DMS 273 (cell line): ENCODE measurements around the gene CDC42BPB.
A peak's percentile ranks its signal among the peaks of the same experiment; 100 is the strongest.

Source experiments
- DNase-seq: peaks from one replicate; lab custom pipeline; 2025; ENCODE audit not compliant: unreplicated experiment; lab: John Stamatoyannopoulos, UW

Gene CDC42BPB

DNA sequence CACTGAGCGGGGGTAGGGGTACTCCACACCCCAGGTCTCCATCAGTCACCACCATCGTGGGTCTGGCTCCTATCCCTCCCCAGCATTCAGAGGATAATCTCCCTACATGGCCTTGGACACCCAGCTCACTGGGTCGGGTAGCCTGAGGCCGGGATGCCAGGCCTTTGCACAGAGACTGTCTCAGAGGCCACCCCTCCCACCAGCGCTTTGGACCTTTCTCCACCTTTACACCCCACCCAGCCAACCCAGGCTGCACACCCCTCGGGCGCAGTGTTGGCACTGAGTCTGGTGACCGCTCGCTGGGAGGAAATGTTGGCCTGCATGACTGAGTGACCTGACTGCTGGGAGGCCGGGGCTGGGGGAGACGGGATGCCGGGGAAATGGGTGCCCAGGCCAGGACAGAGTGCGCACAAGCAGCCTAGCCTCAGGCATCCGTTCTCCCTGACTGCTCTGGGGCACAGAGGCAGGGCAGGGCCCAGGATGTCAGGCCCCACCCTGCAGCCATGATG is 16.1 kb upstream of the CDC42BPB start:
- no peak for DNase-seq

DNA sequence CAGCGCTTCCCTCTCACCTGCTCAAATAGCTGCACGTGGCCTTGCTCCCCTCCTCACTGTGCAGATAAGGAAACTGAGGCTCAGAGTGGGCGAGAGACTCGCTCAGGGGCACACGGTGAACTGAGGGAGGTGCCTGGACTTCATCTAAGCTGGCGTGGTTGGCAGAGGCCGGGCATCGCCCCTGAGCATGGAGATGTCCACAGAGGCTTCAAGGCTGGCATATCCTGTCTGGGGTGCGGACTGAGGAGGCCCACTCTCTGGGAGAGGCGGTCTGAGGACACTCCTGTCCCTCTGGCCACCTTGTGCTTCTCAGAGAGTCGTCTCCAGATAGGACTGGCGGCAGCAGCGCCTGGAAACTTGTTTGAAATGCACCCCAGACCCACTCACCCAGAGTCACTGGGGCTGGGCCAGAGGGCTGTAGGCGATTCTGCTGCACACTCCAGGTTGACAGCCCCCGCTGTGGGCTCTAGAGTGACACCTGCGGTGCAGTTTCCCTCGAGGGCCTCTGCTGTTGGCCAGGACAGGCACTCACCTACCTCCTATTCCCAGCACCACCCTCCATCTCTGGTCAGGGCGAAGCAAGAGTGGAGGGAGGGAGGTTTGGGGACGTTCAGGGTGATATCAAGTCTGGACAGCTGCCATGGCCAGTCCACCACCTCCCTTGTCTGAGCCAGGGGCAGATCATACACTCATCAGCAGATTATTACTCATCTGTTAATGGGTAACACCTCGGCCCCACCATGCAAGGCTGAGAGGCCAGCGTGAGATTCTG is 15.4 kb upstream of the CDC42BPB start:
- DNase-seq, result no peak

DNA sequence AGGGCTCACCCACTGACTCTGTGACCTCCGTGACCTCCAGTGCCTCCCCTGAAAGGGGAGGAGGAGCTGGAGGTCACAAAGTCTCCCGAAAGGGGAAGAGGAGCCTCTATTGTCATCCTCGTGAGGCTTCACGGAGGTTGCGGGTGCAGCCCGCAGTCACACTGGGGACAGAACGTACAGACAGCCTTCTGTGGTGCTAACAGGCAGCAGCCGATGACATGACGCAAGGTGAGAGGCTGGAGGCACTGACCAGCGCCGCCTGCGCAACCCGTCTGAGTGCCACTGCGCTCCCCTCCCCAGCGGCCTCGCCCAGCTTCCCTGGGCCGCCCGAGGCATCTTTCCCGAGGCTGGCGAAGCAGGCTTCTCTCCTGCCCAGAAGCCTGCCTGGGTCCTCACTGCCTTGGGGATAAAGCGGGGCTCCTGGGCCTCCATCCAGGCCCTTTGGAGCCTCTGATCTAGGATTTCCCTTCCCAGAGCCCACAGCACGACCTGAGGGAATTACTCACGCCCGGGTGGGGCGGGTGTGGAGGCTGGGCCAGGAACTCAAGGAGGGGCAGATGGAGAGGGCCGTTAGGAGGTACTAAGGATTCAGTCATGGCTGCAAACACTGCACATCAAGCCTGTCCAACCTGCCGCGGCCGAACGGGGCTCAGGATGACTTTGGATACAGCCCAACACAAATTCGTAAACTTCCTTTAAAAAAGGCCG is 14.3 kb upstream of the CDC42BPB start:
- no peak for DNase-seq

DNA sequence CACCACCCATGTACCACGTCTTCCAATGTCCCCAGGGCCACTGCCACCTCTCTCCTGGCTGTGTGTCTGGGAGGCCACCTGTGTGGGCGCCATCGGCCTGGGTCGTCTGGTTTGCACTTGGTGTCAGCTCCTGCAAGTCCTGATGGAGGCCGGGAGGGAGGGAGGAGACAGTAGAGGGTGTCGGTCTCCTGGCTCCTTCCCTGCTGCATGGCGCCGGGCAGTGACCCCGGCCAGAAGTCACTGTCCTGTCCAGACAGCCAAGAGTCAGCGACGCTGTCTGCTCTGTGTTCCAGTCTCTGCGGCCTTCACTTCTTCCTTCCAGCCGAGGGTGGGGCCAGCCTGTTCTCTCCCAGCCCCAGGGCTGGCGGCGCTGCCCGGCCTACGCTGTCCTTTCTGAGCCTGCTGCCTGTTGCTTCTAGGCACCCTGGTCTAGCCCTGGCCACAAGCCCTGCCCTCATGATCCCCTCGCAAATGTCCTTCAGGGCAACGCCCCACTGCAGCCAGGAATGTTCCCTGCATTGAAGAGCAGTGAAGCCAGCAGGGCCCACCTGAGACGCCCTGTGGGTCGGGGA is 13.7 kb upstream of the CDC42BPB start:
- DNase-seq, result no peak

DNA sequence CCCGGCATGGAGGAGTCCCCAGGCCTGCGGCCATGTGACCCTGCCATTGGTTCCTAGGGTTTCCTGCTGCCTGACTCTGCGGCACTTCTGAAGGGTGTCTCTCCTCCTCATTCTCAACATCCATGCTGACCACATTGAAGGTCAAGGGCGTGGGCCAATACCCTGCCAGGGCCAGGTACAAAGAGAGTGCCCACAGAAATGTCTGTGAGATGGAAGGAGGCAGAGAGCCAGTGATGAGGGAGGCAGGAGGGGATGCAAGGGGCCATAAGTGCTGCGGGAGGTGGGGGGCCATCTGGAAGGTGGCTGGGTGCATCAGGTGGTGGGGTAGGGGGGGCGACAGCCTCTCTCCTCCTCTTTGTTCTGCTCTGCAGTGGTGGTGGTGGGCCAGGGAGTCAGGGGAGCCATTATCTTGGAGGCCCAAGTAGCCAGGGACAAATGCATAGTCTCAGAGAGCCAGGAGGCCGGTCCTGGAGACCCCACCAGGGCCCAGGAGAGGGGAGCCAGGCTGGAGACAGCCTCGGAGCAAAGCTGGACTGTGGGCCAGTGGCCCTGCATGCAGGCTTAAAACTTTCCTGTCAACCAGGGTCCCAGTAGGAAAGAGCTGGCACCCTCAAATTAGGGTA is 13.0 kb upstream of the CDC42BPB start:
- no peak for DNase-seq

DNA sequence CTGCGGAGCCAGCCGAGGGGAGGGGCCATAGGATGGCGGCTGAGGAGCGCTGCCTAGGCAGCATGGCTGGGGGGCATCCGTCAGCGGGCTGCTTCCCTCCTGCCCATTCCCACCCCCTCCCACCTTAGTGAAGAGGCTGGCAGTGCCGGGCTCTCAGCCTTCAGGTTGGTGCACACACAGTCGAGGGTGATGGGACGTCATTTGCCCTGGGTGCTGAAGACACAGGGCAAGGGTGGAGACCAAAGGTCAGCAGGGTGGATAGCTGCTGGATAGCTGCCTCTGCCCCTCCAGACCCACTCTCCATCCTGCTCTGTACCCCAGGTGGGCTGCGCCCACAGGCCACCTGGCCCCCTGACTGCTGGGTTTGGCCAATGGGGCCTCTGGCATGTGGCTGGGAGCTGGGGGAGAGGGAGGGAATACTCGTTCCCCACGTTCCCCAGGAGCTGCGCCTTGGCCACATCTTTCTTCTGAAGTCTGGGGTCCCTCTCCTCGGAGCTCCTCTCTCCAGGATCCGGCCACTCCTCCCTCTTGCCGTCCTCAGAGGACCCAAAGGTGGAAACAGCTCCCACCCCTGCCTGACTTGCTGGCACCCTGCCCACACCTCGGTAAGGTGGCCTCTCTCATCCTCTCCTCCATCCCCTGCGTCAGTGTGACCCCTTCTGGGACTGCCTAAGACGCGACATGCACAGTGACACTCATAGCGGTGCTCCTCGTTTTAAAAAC is 11.2 kb upstream of the CDC42BPB start:
- DNase-seq, result no peak

DNA sequence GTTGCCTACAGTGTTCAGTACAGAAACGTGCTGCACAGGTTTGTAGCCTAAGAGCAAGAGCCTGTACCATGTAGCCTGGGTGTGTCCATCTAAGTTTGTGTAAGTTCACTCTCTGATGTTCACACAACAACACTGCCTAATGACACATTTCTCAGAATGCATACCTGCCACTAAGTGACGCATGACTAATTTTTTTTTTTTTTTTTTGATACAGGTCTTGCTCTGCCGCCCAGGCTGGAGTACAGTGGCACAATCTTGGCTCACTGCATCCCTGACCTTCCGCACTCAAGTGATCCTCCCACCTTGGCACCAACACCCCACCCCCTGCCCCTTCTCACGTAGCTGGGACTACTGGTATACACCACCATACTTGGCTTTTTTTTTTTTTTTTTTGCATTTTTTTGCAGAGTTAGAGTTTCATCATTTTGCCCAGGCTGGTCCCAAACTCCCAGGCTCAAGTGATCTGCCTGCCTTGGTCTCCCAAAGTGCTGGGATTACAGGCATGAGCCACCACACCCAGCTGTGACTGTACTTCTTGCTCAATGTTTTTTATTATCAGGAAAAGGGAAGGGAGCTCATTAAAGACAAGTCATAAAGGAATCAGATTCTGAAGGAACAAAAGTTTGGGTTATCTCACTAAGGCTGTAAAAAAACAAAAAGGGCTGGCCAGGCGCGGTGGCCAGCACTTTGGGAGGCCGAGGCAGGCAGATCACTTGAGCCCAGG is 10.0 kb upstream of the CDC42BPB start:
- DNase-seq, result no peak

DNA sequence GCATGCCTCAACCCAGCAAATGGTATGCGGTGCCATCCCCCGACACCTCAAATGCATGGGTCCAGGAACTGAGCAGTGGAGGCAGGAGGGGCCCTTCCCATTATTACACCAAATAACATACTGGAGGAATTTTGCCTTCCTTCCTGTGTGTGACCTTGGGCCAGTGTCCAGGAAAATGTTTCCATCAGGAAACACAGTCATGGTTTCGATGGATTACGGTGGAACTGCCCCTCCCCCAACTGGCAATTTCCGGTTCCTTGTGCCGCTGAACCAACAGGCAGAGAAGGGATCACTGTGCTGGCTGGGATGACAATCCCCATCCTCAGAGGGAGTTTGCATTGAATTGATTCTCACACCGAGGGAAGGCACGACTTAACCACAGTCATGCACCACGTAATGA is 9.1 kb upstream of the CDC42BPB start:
- DNase-seq, result no peak

DNA sequence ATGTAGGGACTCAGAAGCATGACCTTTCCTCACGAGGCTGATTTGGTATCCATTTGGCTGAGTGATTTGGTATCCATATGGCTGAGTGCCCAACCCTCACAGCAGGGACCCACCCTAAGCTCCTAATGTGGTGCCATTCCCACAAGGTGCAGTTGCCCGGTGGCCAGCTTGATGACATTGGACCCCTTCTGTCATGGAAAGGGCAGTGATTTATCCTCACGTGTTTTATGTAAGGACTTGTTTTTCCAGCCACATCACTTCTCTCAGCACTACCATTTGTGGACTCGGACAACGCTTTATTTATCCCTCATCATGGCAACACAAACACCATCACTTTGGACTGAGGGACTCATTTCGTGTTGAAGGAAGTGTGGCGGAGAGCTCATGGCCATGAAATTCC is 8.5 kb upstream of the CDC42BPB start:
- no peak for DNase-seq

DNA sequence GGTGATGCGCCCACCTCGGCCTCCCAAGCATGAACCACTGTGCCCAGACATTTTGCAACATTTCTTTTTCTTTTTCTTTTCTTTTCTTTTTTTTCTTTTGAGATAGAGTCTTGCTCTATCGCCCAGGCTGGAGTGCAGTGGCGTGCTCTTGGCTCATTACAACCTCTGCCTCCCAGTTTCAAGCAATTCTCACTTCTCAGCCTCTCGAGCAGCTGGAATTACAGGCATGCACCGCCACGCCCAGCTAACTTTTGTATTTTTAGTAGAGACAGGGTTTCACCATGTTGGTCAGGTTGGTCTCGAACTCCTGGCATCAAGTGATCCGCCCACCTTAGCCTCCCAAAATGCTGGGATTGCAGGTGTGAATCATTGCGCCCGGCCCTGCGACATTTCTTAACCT is 7.6 kb upstream of the CDC42BPB start:
- DNase-seq, result no peak

DNA sequence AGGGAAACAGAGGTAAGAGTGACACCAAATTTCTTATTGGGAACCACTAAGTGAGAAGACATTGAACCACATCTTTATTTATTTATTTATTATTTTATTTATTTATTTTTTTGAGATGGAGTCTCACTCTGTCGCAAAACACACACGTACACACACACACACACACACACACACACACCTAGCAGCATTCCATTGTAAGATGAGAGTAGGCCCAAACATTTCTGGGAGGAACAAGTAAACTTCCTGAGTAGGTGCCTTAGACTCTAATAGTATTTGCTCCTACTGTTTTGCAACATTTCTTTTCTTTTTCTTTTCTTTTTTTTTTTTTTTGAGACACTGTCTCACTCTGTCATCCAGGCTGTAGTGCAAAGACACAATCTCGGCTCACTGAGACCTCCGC is 7.1 kb upstream of the CDC42BPB start:
- DNase-seq, result no peak

DNA sequence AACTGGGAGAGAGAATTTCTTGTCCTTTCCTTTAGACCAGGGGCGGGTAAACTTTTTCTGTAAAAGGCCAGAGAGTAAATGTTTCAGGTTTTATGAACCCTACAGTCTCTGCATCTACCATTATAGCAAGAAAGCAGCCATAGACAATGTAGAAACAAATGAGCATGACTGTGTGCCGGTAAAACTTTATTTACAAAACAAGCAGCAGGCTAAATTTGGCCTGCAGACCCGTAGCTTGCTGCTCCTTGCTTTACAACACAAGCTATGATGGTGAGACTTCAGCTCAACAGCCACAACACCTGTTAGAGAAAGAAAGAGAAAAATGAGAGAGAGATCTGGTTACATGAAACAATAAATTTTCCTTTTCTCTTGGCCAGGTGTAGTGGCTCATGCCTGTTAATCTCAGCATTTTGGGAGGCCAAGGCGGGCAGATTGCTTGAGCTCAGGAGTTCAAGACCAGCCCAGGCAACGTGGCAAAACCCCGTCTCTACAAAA is 4.2 kb upstream of the CDC42BPB start:
- no peak for DNase-seq

DNA sequence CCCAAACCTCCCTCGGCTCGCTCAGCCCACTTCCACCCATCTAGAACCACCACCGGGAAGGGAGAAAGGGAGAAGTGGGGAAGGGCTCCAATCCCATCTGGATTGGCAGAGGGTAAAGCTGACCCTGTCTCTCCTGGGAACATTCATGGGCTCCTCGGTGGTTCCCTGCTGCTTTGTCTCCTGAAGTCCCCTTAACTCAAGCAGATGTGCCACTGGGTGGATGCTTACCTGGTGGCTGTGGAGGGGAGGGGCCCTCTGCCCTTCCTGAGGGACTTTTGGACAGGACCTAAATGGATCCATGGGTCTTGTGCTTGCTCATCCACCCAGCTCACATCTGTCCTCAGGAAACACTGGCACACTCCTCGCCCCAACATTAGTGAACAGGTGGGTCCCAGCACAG is 2.2 kb upstream of the CDC42BPB start:
- DNase-seq, result no peak

DNA sequence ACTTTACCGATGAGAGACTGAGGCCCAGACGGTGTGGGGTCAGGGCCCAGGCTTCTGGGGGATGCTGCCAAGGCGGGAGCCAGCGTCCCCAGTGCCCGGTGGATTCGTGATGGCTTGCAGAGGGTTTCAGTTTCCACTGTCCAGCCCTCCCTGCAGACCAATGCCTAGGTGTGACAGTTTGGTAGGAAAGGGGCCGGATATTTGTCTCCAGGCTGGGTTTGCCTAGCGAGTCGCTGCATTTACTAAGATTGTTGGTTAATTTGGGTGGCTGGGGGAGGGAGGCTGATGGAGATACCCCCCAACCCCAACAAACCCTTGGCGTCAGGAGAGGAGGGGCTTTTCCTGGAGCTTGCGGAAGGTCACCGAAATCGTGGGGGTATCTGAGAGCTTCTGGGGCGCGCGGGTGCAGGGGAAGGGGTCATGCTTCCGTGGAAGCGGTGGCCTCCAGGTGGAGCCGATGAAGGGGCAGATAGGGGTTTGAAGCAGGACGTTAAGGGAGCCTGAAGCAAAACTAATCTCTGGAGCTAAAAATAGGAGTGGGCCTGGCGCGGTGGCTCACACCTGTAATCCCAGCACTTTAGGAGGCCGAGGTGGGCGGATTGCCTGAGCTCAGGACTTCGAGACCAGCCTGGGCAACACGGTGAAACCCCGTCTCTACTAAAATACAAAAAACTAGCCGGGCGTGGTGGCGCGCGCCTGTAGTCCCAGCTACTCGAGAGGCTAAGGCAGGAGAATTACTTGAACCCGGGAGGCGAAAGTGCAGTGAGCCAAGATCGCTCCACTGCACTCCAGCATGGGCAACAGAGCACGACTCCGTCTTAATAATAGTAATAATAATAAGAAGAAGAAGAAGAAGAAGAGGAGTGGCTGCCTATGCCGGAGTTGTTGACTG is 1.1 kb upstream of the CDC42BPB start:
- no peak for DNase-seq

DNA sequence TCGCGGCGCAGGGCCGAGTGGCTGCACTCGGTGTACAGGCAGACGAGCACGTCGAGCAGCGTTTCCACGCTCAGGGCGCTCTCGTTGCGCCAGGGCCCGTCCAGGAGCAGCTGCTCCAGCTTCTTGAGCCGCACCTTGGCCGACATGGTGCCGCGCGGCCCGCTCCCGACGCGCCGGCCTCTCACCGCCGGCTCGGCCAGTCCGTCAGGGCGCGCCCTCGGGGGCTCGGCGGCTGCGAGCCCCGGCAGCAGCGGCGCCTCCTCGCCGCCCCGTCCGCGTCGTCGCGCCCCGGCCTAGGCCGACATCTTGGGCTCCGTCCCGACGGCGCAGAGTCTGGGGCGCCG is 349 bp downstream of the CDC42BPB start:
- DNase-seq, result peak; percentile 75

DNA sequence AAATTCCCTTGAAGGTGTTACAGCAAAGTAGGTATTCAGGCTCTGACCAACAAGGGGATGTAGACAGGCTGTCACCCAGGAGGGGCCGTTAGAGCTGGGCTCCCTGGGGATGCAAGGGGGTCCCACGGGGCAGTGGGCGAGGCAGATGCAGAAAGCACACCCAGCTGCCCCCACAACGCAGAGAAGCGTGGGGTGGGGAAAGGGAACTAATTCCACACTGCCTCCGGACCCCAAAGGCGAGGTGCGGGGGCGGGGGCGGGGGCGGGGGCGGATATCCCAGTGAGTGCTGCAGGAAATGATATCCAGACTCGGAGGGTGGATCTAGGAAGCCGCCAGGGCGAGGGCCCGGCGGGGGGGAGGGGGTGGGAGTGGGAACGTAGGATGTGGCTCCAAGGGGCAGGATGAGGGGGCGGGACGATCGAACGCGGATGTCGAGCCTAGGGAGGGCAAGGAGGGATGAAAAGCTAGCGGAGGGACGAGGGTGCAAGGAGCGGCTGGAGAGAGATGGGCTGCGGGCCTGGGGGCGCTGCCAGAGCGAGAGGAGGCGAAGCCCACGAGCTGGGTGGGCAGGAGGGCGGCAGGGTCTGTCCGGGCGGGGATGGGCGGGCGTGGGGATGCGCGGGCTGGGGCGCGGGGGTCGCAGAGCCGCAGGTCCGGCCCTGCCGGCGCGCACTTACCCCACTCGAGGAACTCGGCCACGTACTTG is 874 bp downstream of the CDC42BPB start:
- DNase-seq, result peak; percentile 83

DNA sequence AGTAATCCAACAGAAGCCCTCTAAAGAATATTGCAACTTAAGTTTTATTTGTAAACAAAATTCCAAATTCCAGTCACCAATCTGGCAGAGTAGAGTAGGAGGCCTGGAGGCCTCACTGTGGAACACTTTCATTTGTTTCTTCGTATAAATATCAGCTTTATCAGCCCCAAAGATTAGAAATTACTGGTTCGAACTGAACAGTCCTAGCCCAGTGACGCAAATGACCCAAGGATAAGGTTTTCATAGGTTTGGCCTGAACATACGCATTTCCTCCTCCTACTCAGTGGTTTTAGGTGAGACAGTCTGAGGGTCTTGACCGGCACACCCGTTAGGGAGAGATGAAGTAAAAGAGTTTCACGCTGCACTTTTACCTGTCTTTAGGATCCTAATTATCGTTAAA is 1.7 kb downstream of the CDC42BPB start:
- no peak for DNase-seq

DNA sequence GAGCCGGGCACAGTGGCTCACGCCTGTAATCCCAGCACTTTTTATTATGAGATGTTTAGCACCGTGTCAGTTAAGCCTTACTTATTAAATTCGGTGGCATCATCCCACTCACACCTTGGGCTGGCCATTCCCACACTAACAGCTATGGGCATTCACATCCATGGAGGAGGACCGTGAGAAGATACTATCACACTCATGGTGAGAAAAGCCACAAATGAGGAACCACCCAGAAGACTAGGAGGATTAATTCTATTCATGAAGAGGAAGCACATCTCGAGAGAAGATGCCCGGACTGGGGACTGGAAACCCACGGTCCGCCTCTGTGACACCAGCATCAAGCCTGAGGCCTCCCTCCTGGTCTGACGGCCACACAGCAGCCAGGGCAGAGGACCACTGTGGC is 4.9 kb downstream of the CDC42BPB start:
- DNase-seq, result no peak

DNA sequence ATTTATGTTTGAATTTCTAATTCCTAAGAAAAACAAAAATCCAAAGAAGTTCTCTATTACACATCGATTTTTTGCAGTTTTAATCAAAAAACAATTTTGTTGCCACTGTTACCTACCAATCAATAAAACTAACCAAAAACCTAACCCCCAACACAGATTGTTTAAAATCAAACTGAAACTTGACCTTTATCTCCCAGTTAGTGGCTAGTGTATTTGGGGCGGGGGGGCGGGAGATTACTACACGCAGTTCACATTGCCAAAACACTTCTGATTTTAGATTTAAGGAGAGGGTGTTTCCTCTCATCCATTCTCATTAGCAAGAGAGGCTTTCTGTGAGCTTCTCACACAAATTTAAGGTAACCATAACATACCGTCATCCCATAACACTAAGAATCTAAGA is 6.4 kb downstream of the CDC42BPB start:
- no peak for DNase-seq
